SK-N-SH (cell line): ENCODE results near the gene SLC22A17. TPM values are rescaled to one million over a fixed set of nuclear protein-coding genes. Genes with fewer than 3 reads are reported as not detected.

Source experiments
- CTCF ChIA-PET: fragments of 300-600, 350-600 bp; formaldehyde crosslinking; extraction: SDS; loops from one replicate; lab custom pipeline; 2021; lab: Yijun Ruan, JAX
- POLR2A ChIA-PET: fragments of 350-600 bp; sonication (Branson Sonifier 250); formaldehyde crosslinking; extraction: SDS; loops from one replicate; lab custom pipeline; 2020; ENCODE audit warnings: antibody characterized with exemption, inconsistent platforms; lab: Yijun Ruan, JAX
- DNase-seq: peaks from one replicate; pipeline ENCODE4 v3.0.0; 2012
- H2AFZ ChIP-seq: fragments of 200-600 bp; sonication (generic); 2 replicates; pipeline ENCODE4 v1.8.1; 2016; ENCODE audit warnings: antibody characterized with exemption, mild to moderate bottlenecking, low read depth
- H3F3A ChIP-seq: fragments of 200-600 bp; sonication (generic); replicated peaks from 2 replicates; pipeline ENCODE3; 2016; ENCODE audit warnings: antibody characterized with exemption, mild to moderate bottlenecking; ENCODE audit not compliant: insufficient read depth
- H3K27ac ChIP-seq, 2 experiments: fragments of 200-500 bp in 1 of 2; fragments of 200-600 bp in 1 of 2; sonication (Bioruptor generic) in 1 of 2; sonication (generic), shearing (Covaris generic) in 1 of 2; 2 replicates each; pipeline versions ENCODE4 v1.5.1 to v1.6.1; 2014 to 2016; ENCODE audit warnings: low read depth in 2 of 2, inconsistent platforms in 1 of 2, low read length in 1 of 2, mild to moderate bottlenecking in 1 of 2, mixed read lengths in 1 of 2
- H3K27me3 ChIP-seq: fragments of 200-600 bp; sonication (generic), shearing (Covaris generic); 2 replicates; pipeline ENCODE4 v1.6.1; 2016; ENCODE audit warnings: mixed run types; ENCODE audit not compliant: insufficient read depth
- H3K36me3 ChIP-seq, 2 experiments: fragments of 200-500 bp in 1 of 2; fragments of 200-600 bp in 1 of 2; sonication (Bioruptor generic) in 1 of 2; sonication (generic) in 1 of 2; replicated peaks in 1 of 2; 2 replicates each; pipeline versions ENCODE3 to v1.5.1; 2014 to 2016; ENCODE audit warnings: low read length in 1 of 2, mild to moderate bottlenecking in 1 of 2; ENCODE audit not compliant: insufficient read depth in 2 of 2, control insufficient read depth in 1 of 2
- H3K4me1 ChIP-seq, 2 experiments: fragments of 200-500 bp in 1 of 2; fragments of 200-600 bp in 1 of 2; sonication (Bioruptor generic) in 1 of 2; sonication (generic), shearing (Covaris generic) in 1 of 2; 2 replicates each; pipeline versions ENCODE4 v1.5.1 to v1.6.1; 2014 to 2016; ENCODE audit warnings: low read depth in 1 of 2, low read length in 1 of 2, mixed run types in 1 of 2; ENCODE audit not compliant: insufficient read depth in 2 of 2, control insufficient read depth in 1 of 2
- H3K4me2 ChIP-seq: fragments of 200-600 bp; sonication (generic), shearing (Covaris generic); 2 replicates; pipeline ENCODE4 v1.6.1; 2017; ENCODE audit warnings: mixed run types
- H3K4me3 ChIP-seq, 2 experiments: fragments of 200-500 bp in 1 of 2; fragments of 200-600 bp in 1 of 2; sonication (Bioruptor generic) in 1 of 2; sonication (generic), shearing (Covaris generic) in 1 of 2; 2 replicates each; pipeline versions ENCODE4 v1.5.1 to v1.8.1; 2014 to 2016; ENCODE audit warnings: low read depth in 2 of 2, inconsistent platforms in 1 of 2, low read length in 1 of 2, mild to moderate bottlenecking in 1 of 2, mixed read lengths in 1 of 2, moderate library complexity in 1 of 2
- H3K79me2 ChIP-seq: fragments of 200-600 bp; sonication (generic); 2 replicates; pipeline ENCODE4 v1.8.1; 2017; ENCODE audit warnings: mild to moderate bottlenecking; ENCODE audit not compliant: insufficient read depth
- H3K9ac ChIP-seq: fragments of 200-600 bp; sonication (generic); 2 replicates; pipeline ENCODE4 v1.6.1; 2017; ENCODE audit warnings: mixed run types
- H3K9me2 ChIP-seq: fragments of 200-600 bp; sonication (generic); 2 replicates; pipeline ENCODE4 v1.6.1; 2017; ENCODE audit warnings: mixed run types
- H3K9me3 ChIP-seq: fragments of 200-600 bp; sonication (generic); 2 replicates; pipeline ENCODE4 v1.6.1; 2017; ENCODE audit warnings: mixed run types, mild to moderate bottlenecking, moderate library complexity
- H4K20me1 ChIP-seq: fragments of 200-600 bp; sonication (generic); 2 replicates; pipeline ENCODE4 v1.6.1; 2017; ENCODE audit warnings: mild to moderate bottlenecking, mixed run types; ENCODE audit not compliant: insufficient read depth
- CTCF ChIP-seq: fragments of 200-600 bp; sonication (generic); IDR thresholded peaks from 2 replicates; pipeline ENCODE4 v1.6.1; 2017; ENCODE audit warnings: antibody characterized with exemption, mild to moderate bottlenecking, moderate library complexity
- IRF3 ChIP-seq: fragments of 150-350 bp; IDR thresholded peaks from 2 replicates; pipeline ENCODE4 v1.6.1; 2016; ENCODE audit warnings: mild to moderate bottlenecking, low read depth, low read length
- MAX ChIP-seq: IDR thresholded peaks from 2 replicates; pipeline ENCODE4 v1.4.0; 2012; ENCODE audit warnings: low read depth
- MXI1 ChIP-seq: IDR thresholded peaks from 2 replicates; pipeline ENCODE4 v1.6.1; 2012; ENCODE audit warnings: mild to moderate bottlenecking, low read depth, low read length, improper control_type of control experiment
- NRF1 ChIP-seq: IDR thresholded peaks from 2 replicates; pipeline ENCODE4 v1.6.1; 2012; ENCODE audit warnings: low read depth, mild to moderate bottlenecking, low read length
- REST ChIP-seq: IDR thresholded peaks from 2 replicates; pipeline ENCODE4 v1.6.1; 2012; ENCODE audit warnings: mild to moderate bottlenecking, low read depth, low read length, moderate library complexity
- RFX5 ChIP-seq: IDR thresholded peaks from 2 replicates; pipeline ENCODE4 v1.6.1; 2012; ENCODE audit warnings: mild to moderate bottlenecking, improper control_type of control experiment, low read length
- TCF12 ChIP-seq: IDR thresholded peaks from 2 replicates; pipeline ENCODE4 v1.4.0; 2012
- TEAD4 ChIP-seq: IDR thresholded peaks from 2 replicates; pipeline ENCODE4 v1.4.0; 2012; ENCODE audit warnings: mild to moderate bottlenecking, borderline replicate concordance; ENCODE audit not compliant: insufficient read depth
- YY1 ChIP-seq: IDR thresholded peaks from 2 replicates; pipeline ENCODE4 v1.4.0; 2012; ENCODE audit warnings: low read depth, mild to moderate bottlenecking
- WGBS: methylation state at CpG from one replicate; pipeline ENCODE4 v1.1.6; 2017; ENCODE audit warnings: low lambda C conversion rate; 5-methylcytosine and 5-hydroxymethylcytosine counted together
- polyA plus RNA-seq, 3 experiments: library from polyadenylated mRNA; depleted of rRNA; stranded (reverse); fragments of >200 nt; gene quantifications; 2 replicates each; pipeline ENCODE4 v1.2.3, GENCODE V29; 2012

Gene SLC22A17
- polyA plus RNA-seq, 1 of the 3 experiments (the other 2 are of a cell fraction) = 27.2 TPM

- POLR2A ChIA-PET = interaction anchor here (3.1 kb wide), 1 partner anchor 10 kb away, joined by 13 read pairs; the partner anchor contains the start of gene EFS
- no peak overlapping the region for H3K27ac ChIP-seq
- peaks cover 0 to 3% of the 10 kb centered on the region in 2 experiments; a peak in 1 of 4 replicates for H3K4me1 ChIP-seq
- TF ChIP-seq MXI1 (no peak), CTCF (no peak), TEAD4 (no peak), IRF3 (no peak), REST (no peak), TCF12 (no peak), NRF1 (no peak), MAX (no peak), RFX5 (no peak), YY1 (no peak)
- no peaks in the 10 kb centered on the region for H4K20me1 ChIP-seq
- H3K27me3 ChIP-seq = peaks cover 10% of the 10 kb centered on the region
- CTCF ChIA-PET = interaction anchor here (0.9 to 8.2 kb wide), 5 partner anchors 30 to 184 kb away, joined by 3 to 179 read pairs (median 3); partner anchors contain the start of gene PABPN1
- no peak overlapping the region for H3K9ac ChIP-seq
- no peaks in the 10 kb centered on the region for H3K36me3 ChIP-seq
- no peaks in the 10 kb centered on the region for H3K9me2 ChIP-seq
- WGBS = 86% methylated on average over 18 of the region's 21 CpGs
- no peak for DNase-seq
- H2AFZ ChIP-seq = no peak overlapping the region
- H3K4me3 ChIP-seq = no peak overlapping the region
- no peak overlapping the region for H3K4me2 ChIP-seq
- no peaks in the 10 kb centered on the region for H3F3A ChIP-seq
- no peaks in the 10 kb centered on the region for H3K79me2 ChIP-seq
- H3K9me3 ChIP-seq = no peaks in the 10 kb centered on the region
These were observed 23.0 kb upstream of the SLC22A17 start for GRCh38 chr14:23375527-23376251.
